Retinal pigment epithelial cell (primary cell): ENCODE results near the gene PPFIA2.

Source experiments
- DNase-seq: peaks from one replicate; pipeline ENCODE4 v3.0.0-alpha.2; 2010; ENCODE audit warnings: low read depth
- H3K4me3 ChIP-seq: 2 replicates; pipeline ENCODE4 v1.5.1; 2011; ENCODE audit warnings: mild to moderate bottlenecking, low read length, control low read depth, moderate library complexity
- TF ChIP-seq, protein P1 (sequence below): conservative IDR thresholded peaks from 2 replicates; pipeline ENCODE4 v1.5.1; 2011; ENCODE audit warnings: low read depth, low read length, control low read depth, inconsistent platforms

Gene PPFIA2

DNA sequence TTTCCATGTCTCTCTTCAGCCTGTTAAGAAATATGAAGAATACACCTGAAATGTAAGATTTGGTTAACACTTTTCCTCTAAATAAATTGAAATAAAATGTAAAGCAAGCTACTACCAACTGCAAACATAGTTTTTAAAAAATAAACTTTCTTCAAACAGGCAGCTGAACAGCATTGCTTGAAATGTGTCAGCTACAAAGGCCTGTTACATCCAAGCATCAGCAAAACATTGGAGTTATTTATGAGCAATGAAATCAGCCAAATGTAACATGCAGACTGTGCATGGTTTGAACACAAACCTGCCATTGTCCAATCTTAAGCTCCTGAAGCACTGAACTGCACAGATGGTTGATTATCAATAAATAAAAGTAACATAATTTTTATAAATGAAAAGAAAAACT, 390.0 kb downstream of the PPFIA2 start:
- TF ChIP-seq, protein P1, sequence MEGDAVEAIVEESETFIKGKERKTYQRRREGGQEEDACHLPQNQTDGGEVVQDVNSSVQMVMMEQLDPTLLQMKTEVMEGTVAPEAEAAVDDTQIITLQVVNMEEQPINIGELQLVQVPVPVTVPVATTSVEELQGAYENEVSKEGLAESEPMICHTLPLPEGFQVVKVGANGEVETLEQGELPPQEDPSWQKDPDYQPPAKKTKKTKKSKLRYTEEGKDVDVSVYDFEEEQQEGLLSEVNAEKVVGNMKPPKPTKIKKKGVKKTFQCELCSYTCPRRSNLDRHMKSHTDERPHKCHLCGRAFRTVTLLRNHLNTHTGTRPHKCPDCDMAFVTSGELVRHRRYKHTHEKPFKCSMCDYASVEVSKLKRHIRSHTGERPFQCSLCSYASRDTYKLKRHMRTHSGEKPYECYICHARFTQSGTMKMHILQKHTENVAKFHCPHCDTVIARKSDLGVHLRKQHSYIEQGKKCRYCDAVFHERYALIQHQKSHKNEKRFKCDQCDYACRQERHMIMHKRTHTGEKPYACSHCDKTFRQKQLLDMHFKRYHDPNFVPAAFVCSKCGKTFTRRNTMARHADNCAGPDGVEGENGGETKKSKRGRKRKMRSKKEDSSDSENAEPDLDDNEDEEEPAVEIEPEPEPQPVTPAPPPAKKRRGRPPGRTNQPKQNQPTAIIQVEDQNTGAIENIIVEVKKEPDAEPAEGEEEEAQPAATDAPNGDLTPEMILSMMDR: no peak
- DNase-seq: no peak
- no peak overlapping the region for H3K4me3 ChIP-seq

GRCh38 chr12:81365284-81365683, 393.9 kb downstream of the PPFIA2 start:
- no peak for DNase-seq
- no peak overlapping the region for H3K4me3 ChIP-seq
- TF ChIP-seq, protein P1: no peak

DNA sequence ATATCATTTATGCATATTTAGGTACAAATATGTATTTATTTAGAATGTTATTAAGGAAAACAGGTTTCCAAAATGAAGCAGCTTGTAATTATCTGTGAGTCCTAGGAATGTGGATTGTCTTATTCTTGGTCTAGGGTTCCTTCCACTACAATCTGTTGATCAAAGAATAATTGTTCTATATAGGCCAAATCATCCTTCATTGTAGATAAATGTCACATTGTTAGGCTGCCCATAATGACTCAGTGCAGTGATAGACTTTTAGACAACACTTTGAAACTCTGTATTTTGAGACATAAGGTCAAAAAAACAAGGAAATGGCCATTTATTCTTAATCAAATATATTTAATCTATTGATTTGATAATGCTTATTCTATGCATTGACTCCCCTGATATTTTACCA, 398.2 kb downstream of the PPFIA2 start:
- no peak for DNase-seq
- no peak overlapping the region for H3K4me3 ChIP-seq
- TF ChIP-seq, protein P1: no peak

GRCh38 chr12:81359736-81360135, 399.4 kb downstream of the PPFIA2 start:
- TF ChIP-seq, protein P1: no peak
- H3K4me3 ChIP-seq: no peak overlapping the region
- no peak for DNase-seq

GRCh38 chr12:81354327-81354932, 404.7 kb downstream of the PPFIA2 start:
- no peak overlapping the region for H3K4me3 ChIP-seq
- TF ChIP-seq, protein P1: no peak
- no peak for DNase-seq

DNA sequence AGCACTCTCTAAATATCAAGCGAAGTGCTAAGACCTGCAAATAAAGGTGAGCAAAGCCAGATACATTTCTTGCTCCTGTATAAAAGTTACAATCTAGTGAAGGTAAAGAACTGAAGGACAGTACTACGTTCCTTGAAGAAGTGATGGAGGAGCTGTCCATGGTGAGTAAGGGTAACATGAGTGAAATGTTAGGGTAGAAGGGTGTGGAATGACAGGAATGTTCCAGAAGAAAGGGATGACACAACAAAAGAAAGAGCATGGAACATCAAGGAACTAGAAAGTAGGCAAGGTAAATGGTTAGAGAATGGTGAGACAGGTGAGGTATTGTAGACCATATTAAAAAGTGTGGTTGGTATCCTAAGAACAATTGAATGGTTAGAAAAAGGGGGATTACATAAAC, 408.8 kb downstream of the PPFIA2 start:
- DNase-seq: no peak
- H3K4me3 ChIP-seq: no peak overlapping the region
- TF ChIP-seq, protein P1: no peak

GRCh38 chr12:81347404-81347803, 411.7 kb downstream of the PPFIA2 start:
- H3K4me3 ChIP-seq: no peak overlapping the region
- TF ChIP-seq, protein P1: no peak
- no peak for DNase-seq
